DND-41 (cell line): Measurements from ENCODE around the gene TRAPPC6A.

ENCODE experiments used
- ATAC-seq: fragments of 200-7000 bp; cut with Tn5 transposase; 3 replicates; pipeline ENCODE4 v1.9.1; 2021; ENCODE audit warnings: low read depth; ENCODE audit not compliant: insufficient read depth
- DNase-seq: peaks from one replicate; pipeline ENCODE4 v3.0.0-alpha.2; 2020
- H2AFZ ChIP-seq: 2 replicates; pipeline ENCODE4 v1.6.0; 2012; ENCODE audit warnings: low read depth, low read length
- H3K27ac ChIP-seq: 2 replicates; pipeline ENCODE4 v1.5.1; 2012; ENCODE audit warnings: low read length, inconsistent platforms
- H3K27me3 ChIP-seq: fragments of 200-600 bp; sonication (generic); 2 replicates; pipeline ENCODE4 v1.6.0; 2012; ENCODE audit warnings: low read length, mild to moderate bottlenecking, inconsistent platforms; ENCODE audit not compliant: insufficient read depth, poor library complexity
- H3K36me3 ChIP-seq: 2 replicates; pipeline ENCODE4 v1.5.1; 2012; ENCODE audit warnings: low read length, inconsistent platforms; ENCODE audit not compliant: insufficient read depth
- H3K4me1 ChIP-seq: 2 replicates; pipeline ENCODE4 v1.5.1; 2012; ENCODE audit warnings: mild to moderate bottlenecking, low read length; ENCODE audit not compliant: insufficient read depth
- H3K4me2 ChIP-seq: 2 replicates; pipeline ENCODE4 v1.6.0; 2012; ENCODE audit warnings: mild to moderate bottlenecking, moderate library complexity, low read length, inconsistent platforms; ENCODE audit not compliant: insufficient read depth
- H3K4me3 ChIP-seq, 2 experiments: fragments of 200-600 bp in 1 of 2; shearing (Covaris generic) in 1 of 2; 2 replicates each; pipeline ENCODE4 v1.5.1; 2012 to 2016; ENCODE audit warnings: inconsistent platforms in 2 of 2, low read length in 2 of 2, mild to moderate bottlenecking in 2 of 2, low read depth in 1 of 2, moderate library complexity in 1 of 2
- H3K79me2 ChIP-seq: 2 replicates; pipeline ENCODE4 v1.6.0; 2012; ENCODE audit warnings: low read length, inconsistent platforms; ENCODE audit not compliant: insufficient read depth
- H3K9ac ChIP-seq: 2 replicates; pipeline ENCODE4 v1.6.0; 2012; ENCODE audit warnings: low read depth, mild to moderate bottlenecking, inconsistent platforms, low read length, moderate library complexity
- H3K9me3 ChIP-seq: 2 replicates; pipeline ENCODE4 v1.5.1; 2012; ENCODE audit warnings: low read length, moderate library complexity, mild to moderate bottlenecking, inconsistent platforms; ENCODE audit not compliant: insufficient read depth, severe bottlenecking
- H4K20me1 ChIP-seq: 2 replicates; pipeline ENCODE4 v1.6.0; 2012; ENCODE audit warnings: low read length; ENCODE audit not compliant: insufficient read depth
- EZH2 ChIP-seq: IDR thresholded peaks from 3 replicates; pipeline ENCODE4 v1.6.1; 2012; ENCODE audit warnings: borderline replicate concordance, low read depth, mild to moderate bottlenecking, moderate library complexity, low read length, inconsistent platforms; ENCODE audit not compliant: severe bottlenecking
- TF ChIP-seq, protein P1 (sequence below): IDR thresholded peaks from 2 replicates; pipeline ENCODE4 v1.5.1; 2012; ENCODE audit warnings: borderline replicate concordance, low read length, moderate library complexity, mild to moderate bottlenecking; ENCODE audit not compliant: poor library complexity, severe bottlenecking; ENCODE audit errors: extremely low read depth

The TRAPPC6A gene

DNA sequence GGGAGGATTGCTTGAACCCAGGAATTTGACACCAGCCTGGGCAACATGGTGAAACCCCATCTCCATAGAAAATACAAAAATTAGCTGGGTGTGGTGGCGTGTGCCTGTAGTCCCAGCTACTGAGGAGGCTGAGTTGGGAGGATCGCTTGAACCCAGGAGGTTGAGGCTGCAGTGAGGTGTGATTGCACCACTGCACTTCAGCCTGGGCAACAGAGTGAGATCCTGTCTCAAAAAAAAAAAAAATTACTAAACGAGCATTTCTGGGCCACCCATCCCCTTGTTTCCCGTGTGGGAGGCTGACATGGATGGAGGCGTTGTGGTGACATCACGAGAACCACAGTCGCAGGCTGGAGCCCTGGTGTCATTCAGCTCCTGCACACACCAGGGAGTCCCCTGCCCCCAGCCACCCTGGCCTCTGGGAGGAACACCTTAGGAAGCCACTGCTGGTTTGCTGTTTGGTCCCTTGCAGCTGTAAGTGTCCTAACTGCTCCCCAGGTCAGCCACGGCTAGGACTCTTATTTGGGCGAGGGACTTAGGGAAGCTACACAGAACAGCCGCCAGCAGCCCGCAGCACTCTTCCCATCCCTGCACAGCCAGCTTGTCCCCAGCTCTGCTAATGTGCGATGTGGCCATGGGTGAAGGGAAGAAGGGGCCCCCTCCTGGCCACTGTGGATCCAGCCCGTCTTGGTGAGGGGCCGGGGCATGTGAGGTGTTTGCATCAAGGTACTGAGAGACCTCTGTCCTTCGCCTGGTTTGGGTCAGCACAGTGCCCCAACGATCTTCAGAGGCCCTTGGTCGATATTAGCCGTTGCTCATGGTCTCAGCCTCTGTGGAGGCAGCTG, 30.0 kb downstream of the TRAPPC6A start:
- Histone ChIP-seq H3K27me3 (no peaks in the 10 kb centered on the region), H2AFZ (no peak overlapping the region), H3K9me3 (no peaks in the 10 kb centered on the region), H3K36me3 (peaks cover 40% of the 10 kb centered on the region), H3K79me2 (no peaks in the 10 kb centered on the region), H3K9ac (no peak overlapping the region), H4K20me1 (peaks cover 16% of the 10 kb centered on the region; the same call in 1 of the 2 replicates), H3K4me1 (no peaks in the 10 kb centered on the region), H3K27ac (no peak overlapping the region), H3K4me3 (no peak overlapping the region), H3K4me2 (no peak overlapping the region)
- ATAC-seq (no peak), DNase-seq (no peak)
- TF ChIP-seq EZH2: no peak
- TF ChIP-seq, protein P1, sequence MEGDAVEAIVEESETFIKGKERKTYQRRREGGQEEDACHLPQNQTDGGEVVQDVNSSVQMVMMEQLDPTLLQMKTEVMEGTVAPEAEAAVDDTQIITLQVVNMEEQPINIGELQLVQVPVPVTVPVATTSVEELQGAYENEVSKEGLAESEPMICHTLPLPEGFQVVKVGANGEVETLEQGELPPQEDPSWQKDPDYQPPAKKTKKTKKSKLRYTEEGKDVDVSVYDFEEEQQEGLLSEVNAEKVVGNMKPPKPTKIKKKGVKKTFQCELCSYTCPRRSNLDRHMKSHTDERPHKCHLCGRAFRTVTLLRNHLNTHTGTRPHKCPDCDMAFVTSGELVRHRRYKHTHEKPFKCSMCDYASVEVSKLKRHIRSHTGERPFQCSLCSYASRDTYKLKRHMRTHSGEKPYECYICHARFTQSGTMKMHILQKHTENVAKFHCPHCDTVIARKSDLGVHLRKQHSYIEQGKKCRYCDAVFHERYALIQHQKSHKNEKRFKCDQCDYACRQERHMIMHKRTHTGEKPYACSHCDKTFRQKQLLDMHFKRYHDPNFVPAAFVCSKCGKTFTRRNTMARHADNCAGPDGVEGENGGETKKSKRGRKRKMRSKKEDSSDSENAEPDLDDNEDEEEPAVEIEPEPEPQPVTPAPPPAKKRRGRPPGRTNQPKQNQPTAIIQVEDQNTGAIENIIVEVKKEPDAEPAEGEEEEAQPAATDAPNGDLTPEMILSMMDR: peak; percentile 6

- H3K27me3 ChIP-seq: no peaks in the 10 kb centered on the region
- H3K9ac ChIP-seq: no peak overlapping the region
- no peak overlapping the region for H3K27ac ChIP-seq
- H3K4me2 ChIP-seq: no peak overlapping the region
- no peak overlapping the region for H2AFZ ChIP-seq
- H4K20me1 ChIP-seq: peaks cover 29% of the 10 kb centered on the region; the same call in 1 of the 2 replicates
- H3K4me3 ChIP-seq: no peak overlapping the region
- H3K4me1 ChIP-seq: no peaks in the 10 kb centered on the region
- H3K36me3 ChIP-seq: peaks cover 53% of the 10 kb centered on the region
- H3K9me3 ChIP-seq: no peaks in the 10 kb centered on the region
- no peaks in the 10 kb centered on the region for H3K79me2 ChIP-seq
- TF ChIP-seq, protein P1: no peak
- TF ChIP-seq EZH2: no peak
- DNase-seq (no peak), ATAC-seq (no peak)
Measured at GRCh38 chr19:45146741-45147205, 31.3 kb downstream of the TRAPPC6A start.

- no peak overlapping the region for H3K4me2 ChIP-seq
- H3K4me1 ChIP-seq: no peaks in the 10 kb centered on the region
- H3K9me3 ChIP-seq: no peaks in the 10 kb centered on the region
- H3K36me3 ChIP-seq: peaks cover 58% of the 10 kb centered on the region
- H3K4me3 ChIP-seq: no peak overlapping the region
- H2AFZ ChIP-seq: no peak overlapping the region
- peaks cover 33% of the 10 kb centered on the region; the same call in 1 of the 2 replicates for H4K20me1 ChIP-seq
- H3K27me3 ChIP-seq: no peaks in the 10 kb centered on the region
- no peak overlapping the region for H3K27ac ChIP-seq
- TF ChIP-seq EZH2: no peak
- TF ChIP-seq, protein P1: no peak
- H3K9ac ChIP-seq: no peak overlapping the region
- no peaks in the 10 kb centered on the region for H3K79me2 ChIP-seq
- ATAC-seq: no peak
- DNase-seq: no peak
Measured at GRCh38 chr19:45146251-45146650, 31.8 kb downstream of the TRAPPC6A start.
